Esophagus squamous epithelium (tissue), 5 donors: Measurements from ENCODE around the gene ANP32B. TPM values are rescaled to one million over a fixed set of nuclear protein-coding genes. Genes with fewer than 3 reads are reported as not detected.

Source experiments
- DNase-seq: peaks from one replicate; lab custom pipeline; 2025; lab: John Stamatoyannopoulos, UW
- H3K27ac ChIP-seq, 4 donors: fragments of 200-600 bp; sonication (generic); one replicate each; pipeline ENCODE4 v1.5.1; 2016 to 2019; ENCODE audit warnings: mild to moderate bottlenecking in 1 of 4
- H3K27me3 ChIP-seq, 4 donors: fragments of 200-600 bp; sonication (generic); 1 replicate in 3 of 4; 2 replicates in 1 of 4; pipeline versions ENCODE4 v1.5.1 to v1.6.0; 2017 to 2021; ENCODE audit warnings: antibody characterized with exemption in 1 of 4
- H3K36me3 ChIP-seq, 3 donors: fragments of 200-600 bp; sonication (generic); one replicate each; pipeline ENCODE4 v1.5.1; 2016 to 2019
- H3K4me1 ChIP-seq, 3 donors: fragments of 200-600 bp; sonication (generic); one replicate each; pipeline ENCODE4 v1.5.1; 2017 to 2019
- H3K4me3 ChIP-seq, 4 donors: fragments of 200-600 bp; sonication (generic); 1 replicate in 3 of 4; 2 replicates in 1 of 4; pipeline ENCODE4 v1.5.1; 2016 to 2019; ENCODE audit warnings: mild to moderate bottlenecking in 2 of 4, moderate library complexity in 1 of 4
- H3K9me3 ChIP-seq, 3 donors: fragments of 200-600 bp; sonication (generic); one replicate each; pipeline ENCODE4 v1.5.1; 2016 to 2019
- CTCF ChIP-seq, 6 experiments: fragments of 450-650 bp in 4 of 6; fragments of 200-600 bp in 2 of 6; sonication (generic) in 2 of 6; IDR thresholded peaks; one replicate each; pipeline ENCODE4 v1.5.1; 2016 to 2019; ENCODE audit warnings: antibody characterized with exemption in 6 of 6, mild to moderate bottlenecking in 4 of 6, moderate library complexity in 4 of 6
- POLR2A ChIP-seq, 4 donors: fragments of 450-650 bp; IDR thresholded peaks; one replicate each; pipeline ENCODE4 v1.6.1; 2017; ENCODE audit warnings: antibody characterized with exemption in 4 of 4, mild to moderate bottlenecking in 4 of 4, moderate library complexity in 3 of 4
- WGBS, 2 donors: methylation state at CpG; one replicate each; pipeline ENCODE4 v1.1.5; 2018; 5-methylcytosine and 5-hydroxymethylcytosine counted together
- intact Hi-C: fragments of 100-400 bp; cut with DNase I; formaldehyde crosslinking; loops from one replicate; pipeline ENCODE4 v1.15.0; 2022
- small RNA-seq, 4 donors: library from RNA; depleted of rRNA; stranded (forward); fragments of <200 nt; gene quantifications; one replicate each; pipeline ENCODE3, GENCODE V24; 2016
- total RNA-seq, 4 donors: library from RNA; depleted of rRNA; stranded (reverse); fragments of >200 nt; gene quantifications; one replicate each; pipeline ENCODE4 v1.1.0, GENCODE V29; 2016
- donor health status: DM: yes; HTN: yes; CAD: no.

The ANP32B gene
- total RNA-seq, 4 donors from 2014 or later = 21.9 to 41.8 (median 28.4) TPM

- no peaks in the 10 kb centered on the region for H3K9me3 ChIP-seq
- intact Hi-C loops = no loop called here
- H3K4me1 ChIP-seq = peaks cover 7 to 39% (median 7%) of the 10 kb centered on the region in 3 donors
- peak overlapping the region; percentile 64 to 96 (median 82) for H3K4me3 ChIP-seq
- no peak for TF ChIP-seq POLR2A (IDR thresholded peaks at IDR 0.05)
- TF ChIP-seq CTCF (IDR thresholded peaks at IDR 0.05) = no peak
- peaks cover 0 to 22% (median 5%) of the 10 kb centered on the region in 3 donors for H3K36me3 ChIP-seq
- WGBS, 2 donors = 1 to 5% methylated on average over 14 of the region's 14 CpGs
- H3K27me3 ChIP-seq = no peaks in the 10 kb centered on the region
- DNase-seq = no peak
- H3K27ac ChIP-seq = peak overlapping the region; percentile 90 to 99 (median 96)
Measured at GRCh38 chr9:98057138-98057799, 74.1 kb downstream of the ANP32B start.

- DNase-seq = no peak
- Histone ChIP-seq H3K36me3 (peaks cover 0 to 71% (median 10%) of the 10 kb centered on the region in 3 donors), H3K27me3 (no peaks in the 10 kb centered on the region), H3K27ac (no peak overlapping the region), H3K9me3 (no peaks in the 10 kb centered on the region), H3K4me1 (peaks cover 7 to 28% (median 7%) of the 10 kb centered on the region in 3 donors), H3K4me3 (no peak overlapping the region)
- TF ChIP-seq POLR2A (IDR thresholded peaks at IDR 0.05) (no peak), CTCF (IDR thresholded peaks at IDR 0.05) (no peak)
- 73 to 84% methylated on average over 3 of the region's 3 CpGs for WGBS, 2 donors
- intact Hi-C loops = no loop called here
Measured at GRCh38 chr9:98062161-98062560, 79.0 kb downstream of the ANP32B start.

- 84 to 94% methylated on average over 8 of the region's 8 CpGs for WGBS, 2 donors
- intact Hi-C loops = no loop called here
- TF ChIP-seq POLR2A (IDR thresholded peaks at IDR 0.05) (no peak), CTCF (IDR thresholded peaks at IDR 0.05) (no peak)
- Histone ChIP-seq H3K9me3 (no peaks in the 10 kb centered on the region), H3K36me3 (peaks cover 0 to 94% (median 10%) of the 10 kb centered on the region in 3 donors), H3K4me1 (peaks cover 0 to 3% (median 3%) of the 10 kb centered on the region in 3 donors), H3K27ac (no peak overlapping the region), H3K4me3 (no peak overlapping the region), H3K27me3 (no peaks in the 10 kb centered on the region)
- DNase-seq = no peak
Measured at GRCh38 chr9:98064623-98065392, 81.7 kb downstream of the ANP32B start.

Small RNA genes within 50 kb of the gene (small RNA-seq; reads per million reads assigned to genes)
- gene RNU6-918P = 0 reads per million in 4 donors

Other genes with a start within 250 kb of the ANP32B start
- gene FOXE1, start 130.1 kb upstream of the ANP32B start, total RNA-seq = 10 to 100 TPM in 3 of 4 donors, 1 to 10 TPM in 1; 7.1 to 17.4 (median 12.4) TPM
- 10 to 100 TPM; 16.0 to 41.1 (median 20.7) TPM for gene TRMO, start 60.8 kb upstream of the ANP32B start, total RNA-seq
- not detected for gene HEMGN, start 45.2 kb upstream of the ANP32B start, total RNA-seq
- 10 to 100 TPM; 46.2 to 72.0 (median 58.4) TPM for gene NANS, start 73.4 kb downstream of the ANP32B start, total RNA-seq
- 10 to 100 TPM; 21.0 to 39.2 (median 31.6) TPM for gene TRIM14, start 135.9 kb downstream of the ANP32B start, total RNA-seq
- 10 to 100 TPM; 15.6 to 27.6 (median 26.1) TPM for gene CORO2A, start 209.3 kb downstream of the ANP32B start, total RNA-seq